PC-9 (cell line): Measurements from ENCODE around the gene CACNA1E. TPM values are rescaled to one million over a fixed set of nuclear protein-coding genes. Genes with fewer than 3 reads are reported as not detected.

Source experiments
- BruUV-seq: library from RNA; stranded (reverse); fragments of 400-500 nt; replicated peaks from 2 replicates; lab custom pipeline; 2021; lab: Mats Ljungman, UMichigan
- CTCF ChIA-PET: fragments of 300-600 bp; sonication (Branson Sonifier 250); formaldehyde crosslinking; loops from one replicate; lab custom pipeline; 2022; ENCODE audit warnings: antibody characterized with exemption; lab: Charles Lee
- POLR2A ChIA-PET: fragments of 300-600 bp; sonication (Branson Sonifier 250); formaldehyde crosslinking; loops from one replicate; lab custom pipeline; 2022; ENCODE audit warnings: antibody characterized with exemption; ENCODE audit not compliant: unreplicated experiment; lab: Charles Lee
- DNase-seq, 2 experiments: peaks; one replicate each; pipeline versions ENCODE4 v3.0.0 to v3.0.0-alpha.2; 2015 to 2022; ENCODE audit warnings: mixed read lengths in 1 of 2
- H2AFZ ChIP-seq: fragments of 200-600 bp; sonication (generic); 2 replicates; pipeline ENCODE4 v1.8.1; 2017; ENCODE audit warnings: antibody characterized with exemption
- H3F3A ChIP-seq: fragments of 200-600 bp; sonication (generic); 2 replicates; pipeline ENCODE4 v1.8.1; 2017; ENCODE audit warnings: antibody characterized with exemption, mild to moderate bottlenecking, low read depth; ENCODE audit not compliant: insufficient read depth
- H3K27ac ChIP-seq: fragments of 200-600 bp; sonication (generic); 2 replicates; pipeline ENCODE4 v1.6.1; 2016; ENCODE audit warnings: mixed run types
- H3K27me3 ChIP-seq: fragments of 200-600 bp; sonication (generic); 2 replicates; pipeline ENCODE4 v1.6.1; 2016; ENCODE audit warnings: low read depth, mixed run types; ENCODE audit not compliant: insufficient read depth
- H3K36me3 ChIP-seq: fragments of 200-600 bp; sonication (generic); 2 replicates; pipeline ENCODE4 v1.6.1; 2016; ENCODE audit warnings: low read depth, mixed run types
- H3K4me1 ChIP-seq: fragments of 200-600 bp; sonication (generic); replicated peaks from 2 replicates; pipeline ENCODE4 v1.6.1; 2016; ENCODE audit warnings: mixed run types; ENCODE audit not compliant: insufficient read depth
- H3K4me2 ChIP-seq: fragments of 200-600 bp; sonication (generic); 2 replicates; pipeline ENCODE4 v1.6.1; 2017; ENCODE audit warnings: mixed run types
- H3K4me3 ChIP-seq: fragments of 200-600 bp; sonication (generic); 2 replicates; pipeline ENCODE4 v1.6.1; 2016; ENCODE audit warnings: mixed run types
- H3K79me2 ChIP-seq: fragments of 200-600 bp; sonication (generic); 2 replicates; pipeline ENCODE4 v1.6.1; 2017; ENCODE audit warnings: low read depth, mixed run types
- H3K9me2 ChIP-seq: fragments of 200-600 bp; sonication (generic); 2 replicates; pipeline ENCODE4 v1.8.1; 2017; ENCODE audit warnings: mild to moderate bottlenecking; ENCODE audit not compliant: insufficient read depth
- H3K9me3 ChIP-seq: fragments of 200-600 bp; sonication (generic); 2 replicates; pipeline ENCODE4 v1.8.1; 2016; ENCODE audit warnings: low read depth; ENCODE audit not compliant: insufficient read depth
- H4K20me1 ChIP-seq: fragments of 200-600 bp; sonication (generic); 2 replicates; pipeline ENCODE4 v1.8.1; 2017; ENCODE audit not compliant: insufficient read depth
- EZH2 ChIP-seq: fragments of 200-600 bp; sonication (generic); IDR thresholded peaks from 2 replicates; pipeline ENCODE4 v1.8.0; 2017; ENCODE audit warnings: antibody characterized with exemption, low read depth
- intact Hi-C: fragments of 100-400 bp; cut with micrococcal nuclease; formaldehyde crosslinking; loops from one replicate; pipeline ENCODE4 v1.10.0; 2022; ENCODE audit not compliant: unreplicated experiment
- total RNA-seq: library from RNA; stranded (reverse); gene quantifications from 2 replicates; pipeline ENCODE4 v1.2.3, GENCODE V29; 2021
- TF ChIP-seq, protein P1 (sequence below): fragments of 200-600 bp; sonication (generic); conservative IDR thresholded peaks from 2 replicates; pipeline ENCODE4 v1.6.1; 2017; ENCODE audit warnings: mixed run types, antibody characterized with exemption, mild to moderate bottlenecking, moderate library complexity

The CACNA1E gene
- total RNA-seq, 1 experiment from 2014 or later = not detected

DNA sequence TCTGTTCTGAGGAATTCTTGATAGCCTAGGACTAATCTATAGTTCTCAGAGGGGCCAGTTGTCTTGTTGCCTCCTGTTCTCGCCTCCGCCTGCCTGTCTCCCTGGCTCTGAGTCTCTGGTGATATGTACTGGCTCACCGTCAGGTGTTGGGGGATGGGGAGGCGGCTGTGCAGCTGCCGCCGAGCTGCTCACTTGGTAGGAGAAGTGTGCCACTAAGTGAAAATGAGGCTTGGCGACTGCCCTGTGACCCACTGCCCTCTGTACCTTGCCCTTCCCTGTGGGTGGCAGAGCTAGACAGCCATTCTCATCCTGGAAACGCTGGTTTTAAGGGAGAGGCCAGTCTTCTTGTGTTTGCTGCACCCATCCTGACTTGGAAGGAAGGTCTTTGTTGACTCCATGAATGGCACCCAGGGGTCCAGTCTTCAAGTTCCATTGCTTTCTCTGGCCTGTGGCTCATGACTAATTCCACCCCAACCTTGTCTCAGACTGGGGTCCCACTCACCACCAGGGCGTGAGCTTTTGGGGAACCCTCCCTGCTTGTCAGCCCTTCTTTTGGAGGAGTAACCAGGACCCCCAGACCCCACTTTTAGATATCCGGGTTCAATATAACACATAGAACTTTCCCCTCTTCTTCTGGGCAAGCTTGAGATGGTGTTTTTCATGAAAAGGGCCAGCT is 120.6 kb downstream of the CACNA1E start:
- TF ChIP-seq EZH2 = no peak
- TF ChIP-seq, protein P1, sequence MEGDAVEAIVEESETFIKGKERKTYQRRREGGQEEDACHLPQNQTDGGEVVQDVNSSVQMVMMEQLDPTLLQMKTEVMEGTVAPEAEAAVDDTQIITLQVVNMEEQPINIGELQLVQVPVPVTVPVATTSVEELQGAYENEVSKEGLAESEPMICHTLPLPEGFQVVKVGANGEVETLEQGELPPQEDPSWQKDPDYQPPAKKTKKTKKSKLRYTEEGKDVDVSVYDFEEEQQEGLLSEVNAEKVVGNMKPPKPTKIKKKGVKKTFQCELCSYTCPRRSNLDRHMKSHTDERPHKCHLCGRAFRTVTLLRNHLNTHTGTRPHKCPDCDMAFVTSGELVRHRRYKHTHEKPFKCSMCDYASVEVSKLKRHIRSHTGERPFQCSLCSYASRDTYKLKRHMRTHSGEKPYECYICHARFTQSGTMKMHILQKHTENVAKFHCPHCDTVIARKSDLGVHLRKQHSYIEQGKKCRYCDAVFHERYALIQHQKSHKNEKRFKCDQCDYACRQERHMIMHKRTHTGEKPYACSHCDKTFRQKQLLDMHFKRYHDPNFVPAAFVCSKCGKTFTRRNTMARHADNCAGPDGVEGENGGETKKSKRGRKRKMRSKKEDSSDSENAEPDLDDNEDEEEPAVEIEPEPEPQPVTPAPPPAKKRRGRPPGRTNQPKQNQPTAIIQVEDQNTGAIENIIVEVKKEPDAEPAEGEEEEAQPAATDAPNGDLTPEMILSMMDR = no peak
- Histone ChIP-seq H3K9me3 (no peaks in the 10 kb centered on the region), H3K27ac (no peak overlapping the region), H3K27me3 (peaks cover 36% of the 10 kb centered on the region), H3K4me3 (no peak overlapping the region), H3K9me2 (no peaks in the 10 kb centered on the region), H4K20me1 (no peaks in the 10 kb centered on the region), H3K4me2 (no peak overlapping the region), H3F3A (no peaks in the 10 kb centered on the region), H2AFZ (no peak overlapping the region), H3K79me2 (no peaks in the 10 kb centered on the region), H3K4me1 (no peaks in the 10 kb centered on the region), H3K36me3 (no peaks in the 10 kb centered on the region)
- CTCF ChIA-PET = no interaction called here
- no peak for DNase-seq
- POLR2A ChIA-PET = no interaction called here
- intact Hi-C loops = no loop called here
- BruUV-seq = no TSS peak

DNA sequence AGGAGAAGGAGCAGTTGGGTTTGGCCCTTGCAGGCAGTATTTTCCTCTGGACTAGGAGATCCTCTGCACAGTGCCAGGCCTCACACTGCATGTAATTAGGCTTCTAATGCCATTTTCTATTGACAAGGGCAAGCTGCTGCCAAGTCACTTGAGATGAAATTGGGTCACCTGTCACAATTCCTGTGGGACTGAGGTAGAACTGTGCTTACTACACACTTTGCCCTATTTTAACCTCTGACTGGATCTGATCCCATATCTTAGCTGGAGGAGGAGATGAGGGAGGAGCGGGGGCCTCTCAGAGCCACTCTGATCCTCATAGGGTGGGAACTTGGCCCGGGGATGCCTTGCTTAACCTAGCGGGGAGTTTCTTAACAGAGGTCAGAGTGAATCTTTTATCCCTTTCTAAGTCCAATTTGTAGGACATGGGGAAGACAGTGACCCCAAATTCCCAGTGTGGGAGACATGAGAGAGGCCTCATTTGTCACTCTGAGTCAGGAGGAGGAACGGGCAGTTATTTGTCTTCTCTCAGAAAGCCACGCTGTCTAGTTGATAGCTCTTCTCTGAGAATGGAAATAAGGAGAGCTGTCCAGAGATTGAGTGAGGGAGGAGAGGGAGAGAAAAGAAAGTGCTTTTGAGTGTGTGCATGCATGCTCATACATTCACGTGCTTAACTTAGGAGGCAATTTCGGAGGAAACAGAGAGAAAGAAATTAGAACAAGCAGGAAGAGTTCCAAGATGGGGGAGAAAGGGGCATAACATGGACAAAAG is 121.3 kb downstream of the CACNA1E start:
- POLR2A ChIA-PET = no interaction called here
- Histone ChIP-seq H3K9me2 (no peaks in the 10 kb centered on the region), H3K36me3 (no peaks in the 10 kb centered on the region), H3K4me1 (no peaks in the 10 kb centered on the region), H3K4me2 (no peak overlapping the region), H3K27me3 (peaks cover 36% of the 10 kb centered on the region), H2AFZ (no peak overlapping the region), H3K9me3 (no peaks in the 10 kb centered on the region), H4K20me1 (no peaks in the 10 kb centered on the region), H3K27ac (no peak overlapping the region), H3F3A (no peaks in the 10 kb centered on the region), H3K79me2 (no peaks in the 10 kb centered on the region), H3K4me3 (no peak overlapping the region)
- TF ChIP-seq, protein P1 = no peak
- no peak for TF ChIP-seq EZH2
- intact Hi-C loops = no loop called here
- CTCF ChIA-PET = no interaction called here
- BruUV-seq = no TSS peak
- DNase-seq = no peak

DNA sequence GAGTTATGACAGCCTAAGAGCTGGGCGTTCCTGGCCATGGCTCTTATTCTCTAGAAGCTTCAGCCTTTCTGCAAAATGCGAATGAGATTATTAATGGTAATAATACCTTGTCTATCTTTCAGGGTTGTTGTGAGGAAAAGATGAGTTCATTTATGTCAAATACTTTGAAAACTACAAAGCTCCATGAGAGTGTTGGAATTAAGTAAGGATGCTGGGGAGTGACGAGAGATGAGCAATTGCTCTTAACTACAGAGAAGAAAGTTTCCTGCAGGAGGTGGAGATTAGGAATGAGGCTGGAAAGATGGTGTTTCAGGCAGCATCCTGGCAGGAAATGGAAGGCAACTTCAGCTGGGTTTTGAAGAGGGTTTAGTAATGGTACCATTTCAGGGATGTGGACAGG is 124.2 kb downstream of the CACNA1E start:
- no TSS peak for BruUV-seq
- no peak for TF ChIP-seq EZH2
- TF ChIP-seq, protein P1 = no peak
- Histone ChIP-seq H4K20me1 (no peaks in the 10 kb centered on the region), H3K27me3 (peaks cover 24% of the 10 kb centered on the region), H3K4me3 (no peak overlapping the region), H3F3A (no peaks in the 10 kb centered on the region), H2AFZ (no peak overlapping the region), H3K4me2 (no peak overlapping the region), H3K27ac (no peak overlapping the region), H3K9me2 (no peaks in the 10 kb centered on the region), H3K9me3 (no peaks in the 10 kb centered on the region), H3K79me2 (no peaks in the 10 kb centered on the region), H3K36me3 (no peaks in the 10 kb centered on the region), H3K4me1 (no peaks in the 10 kb centered on the region)
- CTCF ChIA-PET = no interaction called here
- POLR2A ChIA-PET = no interaction called here
- intact Hi-C loops = no loop called here
- no peak for DNase-seq
